NCI-H1436 treated with DMSO at 0.1 percent for 48 hours (cell line): ENCODE measurements around the gene TTC23.
"Not testable (repeated sequence)": the region's sequence is repeated elsewhere in the genome, so short reads cannot be mapped to it uniquely, and the experiment has no call there.

Experiments used
- DNase-seq: peaks from one replicate; lab custom pipeline; 2025; lab: John Stamatoyannopoulos, UW

Gene TTC23

GRCh38 chr15:99197856-99198255 lies 51.5 kb downstream of the TTC23 start:
- no peak for DNase-seq

DNA sequence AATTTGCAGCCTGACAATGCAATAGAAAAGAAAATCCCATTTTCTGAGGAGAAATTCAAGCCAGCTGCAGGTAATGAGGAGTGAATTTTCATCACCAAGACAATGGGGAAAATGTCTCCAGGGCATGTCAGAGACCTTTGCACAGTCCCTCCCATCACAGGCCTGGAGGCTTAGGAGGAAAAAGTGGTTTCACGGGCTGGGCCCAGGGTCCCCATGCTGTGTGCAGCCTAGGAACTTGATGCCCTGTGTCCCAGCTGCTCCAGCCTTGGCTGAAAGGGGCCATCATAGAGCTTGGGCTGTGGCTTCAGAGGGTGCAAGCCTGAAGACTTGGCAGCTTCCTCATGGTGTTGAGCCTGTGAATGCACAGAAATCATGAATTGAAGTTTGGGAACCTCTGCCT lies 57.2 kb downstream of the TTC23 start:
- DNase-seq = not testable (repeated sequence)

DNA sequence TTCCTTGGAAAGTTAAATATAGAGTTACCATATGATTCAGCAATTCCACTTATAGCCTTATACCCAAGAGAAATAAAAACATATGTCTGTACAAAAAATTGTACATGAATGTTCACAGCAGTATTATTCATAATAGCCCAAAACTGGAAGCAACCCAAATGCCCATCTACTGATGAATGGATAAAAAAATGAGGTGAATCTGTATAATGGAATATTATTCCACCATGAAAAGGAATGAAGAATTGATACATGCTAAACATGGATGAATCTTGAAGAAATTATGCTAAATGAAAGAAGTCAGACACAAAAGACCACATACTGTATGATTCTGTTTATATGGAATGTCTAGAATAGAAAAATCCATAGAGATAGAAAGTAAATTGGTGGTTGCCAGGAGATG lies 61.4 kb downstream of the TTC23 start:
- no peak for DNase-seq

- no peak for DNase-seq
Measured at GRCh38 chr15:99185414-99186130, 63.8 kb downstream of the TTC23 start.

DNA sequence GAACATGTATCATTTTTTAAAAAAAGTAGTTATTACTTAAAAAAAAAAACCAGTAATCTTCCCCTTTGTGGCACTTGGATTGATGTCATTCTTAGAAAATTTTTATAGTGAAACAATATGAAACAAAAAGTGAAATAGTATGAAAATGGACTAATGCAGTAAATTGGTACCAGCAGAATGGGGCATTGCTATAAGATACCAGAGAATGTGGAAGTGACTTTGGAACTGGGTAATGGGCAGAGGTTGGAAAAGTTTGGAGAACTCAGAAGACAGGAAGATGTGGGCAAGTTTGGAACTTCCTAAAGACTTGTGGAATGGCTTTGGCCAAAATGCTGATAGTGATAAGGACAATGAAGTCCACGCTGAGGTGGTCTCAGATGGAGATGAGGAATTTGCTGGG lies 66.6 kb downstream of the TTC23 start:
- DNase-seq = no peak

DNA sequence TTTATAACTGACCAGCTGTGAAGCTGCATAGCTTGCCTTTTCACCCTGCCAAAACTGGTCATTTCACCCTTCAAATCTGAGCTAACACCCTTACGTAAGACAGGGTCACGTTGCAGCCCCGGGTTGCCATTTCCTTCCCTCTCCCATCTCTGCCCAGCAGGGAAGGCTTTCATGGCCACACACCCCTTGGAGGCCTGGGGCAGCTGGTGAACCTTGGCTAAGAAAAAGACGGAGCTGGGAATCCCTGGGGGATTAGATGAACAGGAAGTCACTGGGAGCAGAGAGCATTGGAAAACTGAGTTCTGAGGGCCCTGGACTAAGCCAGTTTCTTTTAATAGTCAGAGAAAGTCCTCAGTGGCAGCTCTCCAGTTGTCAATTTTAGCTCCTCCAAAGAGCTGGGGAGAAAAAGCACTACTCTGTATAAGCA lies 67.8 kb downstream of the TTC23 start:
- no peak for DNase-seq

DNA sequence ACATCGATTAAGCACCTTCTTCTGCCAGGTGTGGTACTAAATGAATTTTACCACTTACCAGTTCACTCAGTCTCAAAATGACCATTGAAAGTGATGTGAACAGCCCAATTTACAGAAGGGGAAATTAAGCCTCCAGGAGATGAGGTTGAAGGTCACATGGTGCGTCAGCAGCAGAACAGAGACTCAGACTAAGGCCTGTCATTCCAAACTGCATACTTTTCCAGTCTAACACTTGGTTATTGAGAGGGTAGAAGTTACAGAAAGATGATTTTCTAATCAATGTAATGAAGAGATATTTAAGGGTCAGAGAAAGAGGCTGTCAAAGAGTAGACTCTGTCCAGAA lies 68.4 kb downstream of the TTC23 start:
- DNase-seq = no peak

GRCh38 chr15:99180086-99180963 lies 69.1 kb downstream of the TTC23 start:
- DNase-seq = no peak

DNA sequence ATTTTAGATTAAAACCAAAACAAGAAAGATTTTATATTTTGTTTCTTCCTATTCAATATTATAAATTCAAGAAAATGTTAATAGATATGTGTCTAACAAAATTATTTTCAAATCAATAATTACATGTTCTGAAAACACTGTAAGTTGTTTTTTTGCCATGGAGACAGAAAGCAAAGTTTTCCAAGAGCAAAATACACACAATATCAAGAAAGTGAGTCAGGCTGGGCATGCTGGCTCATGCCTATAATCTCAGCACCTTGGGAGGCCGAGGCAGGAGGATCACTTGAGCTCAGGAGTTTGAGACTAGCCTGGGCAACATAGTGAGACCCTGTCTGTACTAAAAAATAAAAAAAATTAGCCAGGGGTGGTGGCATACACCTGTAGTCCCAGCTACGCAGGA lies 71.7 kb downstream of the TTC23 start:
- DNase-seq = no peak

- no peak for DNase-seq
Measured at GRCh38 chr15:99176757-99177156, 72.6 kb downstream of the TTC23 start.

GRCh38 chr15:99174567-99175395 lies 74.6 kb downstream of the TTC23 start:
- no peak for DNase-seq

- no peak for DNase-seq
Measured at GRCh38 chr15:99172989-99173388, 76.4 kb downstream of the TTC23 start.

GRCh38 chr15:99172171-99172570 lies 77.2 kb downstream of the TTC23 start:
- no peak for DNase-seq

DNA sequence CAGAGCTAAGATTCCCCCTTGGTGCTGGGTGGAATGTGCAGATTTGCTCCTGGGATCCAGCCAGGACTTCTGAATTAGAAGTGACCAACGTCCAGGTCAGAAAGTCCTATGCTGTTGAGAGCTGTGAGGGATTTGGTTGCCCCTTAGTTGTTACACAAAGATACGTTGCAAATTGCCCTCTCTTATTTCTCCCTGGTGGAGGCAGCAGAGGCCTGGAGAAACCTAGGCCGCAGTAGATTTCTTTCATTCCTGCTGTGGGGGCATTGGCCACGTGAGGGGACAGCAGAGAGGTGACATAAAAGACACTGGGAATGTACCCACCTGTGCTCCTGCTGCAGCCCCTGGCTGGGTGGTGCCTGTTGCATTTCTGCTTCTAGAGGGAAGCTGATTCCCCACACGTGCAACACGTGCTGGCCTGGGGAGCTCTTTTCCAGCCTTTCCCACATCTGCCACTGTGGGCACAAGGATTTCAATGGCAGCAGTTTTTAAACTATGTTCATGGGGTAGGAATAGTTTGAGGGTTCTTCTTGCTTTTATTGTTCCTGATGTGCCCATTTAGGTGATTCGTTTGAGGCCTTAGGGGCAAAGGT lies 78.8 kb downstream of the TTC23 start:
- no peak for DNase-seq

DNA sequence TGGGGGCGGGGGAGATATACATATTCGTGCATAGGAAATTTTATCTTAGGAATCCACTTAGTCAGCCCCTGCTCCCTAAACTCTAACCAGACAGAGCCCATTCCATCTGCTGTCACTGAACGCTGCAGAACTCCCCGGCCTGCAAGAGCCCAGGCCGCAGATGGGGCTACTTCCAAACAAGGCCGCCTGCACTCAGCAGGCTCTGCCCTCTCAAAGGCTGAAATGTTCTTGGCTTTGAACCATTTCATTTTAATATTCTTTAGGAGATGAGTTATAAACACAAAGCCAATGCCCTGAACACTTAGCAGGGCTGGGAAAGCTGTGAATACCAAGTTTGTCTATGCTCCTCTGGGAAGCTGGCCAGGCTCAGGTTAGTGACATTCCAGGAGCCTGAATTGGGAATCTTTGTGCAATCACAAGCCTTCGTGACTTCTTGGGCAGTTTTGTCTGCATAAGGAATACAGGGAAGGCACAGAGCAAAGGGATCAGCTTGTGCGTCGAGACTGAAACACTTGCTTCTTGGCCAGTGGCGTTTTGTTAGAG lies 79.5 kb downstream of the TTC23 start:
- no peak for DNase-seq

DNA sequence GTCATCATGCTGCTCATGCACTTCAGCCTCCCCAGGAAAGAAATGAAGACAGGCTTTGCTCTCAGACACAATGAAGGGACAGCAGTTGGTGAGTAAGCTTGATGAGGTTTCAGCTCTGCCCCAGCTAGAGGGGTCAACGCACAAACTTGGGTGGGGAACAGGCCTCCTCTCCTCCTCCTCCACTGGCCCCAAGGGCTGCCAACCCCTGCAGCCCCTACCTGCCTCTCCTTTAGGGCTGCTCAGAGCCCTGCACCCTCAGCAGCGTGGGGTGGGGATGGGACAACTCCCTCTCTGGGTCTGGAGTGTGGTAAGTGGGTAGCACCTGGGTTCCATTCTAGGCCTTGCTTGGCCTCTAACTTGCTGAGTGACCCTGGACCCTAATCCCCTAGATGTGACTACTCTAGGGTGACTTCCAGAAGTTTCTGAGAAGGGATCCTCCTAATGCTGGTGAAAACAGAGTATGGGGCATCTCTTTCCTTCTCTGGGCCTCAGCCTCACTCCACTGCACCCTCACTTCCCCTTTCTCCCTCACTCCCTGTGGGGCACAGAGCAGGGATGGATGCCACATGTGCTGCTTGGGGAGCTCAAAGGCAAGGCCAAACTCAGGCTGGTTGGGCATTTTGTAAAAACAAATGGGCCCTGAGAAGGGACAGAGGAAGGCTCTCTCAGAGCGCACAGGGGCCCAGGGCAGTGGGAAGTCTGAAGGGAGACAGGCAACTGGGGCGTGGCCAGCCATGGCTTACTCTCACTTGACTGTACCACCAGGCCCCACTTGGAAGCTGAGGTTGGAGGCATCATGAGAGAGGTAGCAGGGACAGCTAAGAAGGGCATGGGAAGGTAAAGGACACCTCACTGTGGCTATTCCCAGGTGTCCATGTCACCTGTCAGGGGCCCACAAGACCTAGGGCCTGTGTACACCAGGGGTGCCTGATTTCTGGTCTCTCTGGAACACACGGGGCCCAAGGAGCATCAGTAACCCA lies 80.5 kb downstream of the TTC23 start:
- no peak for DNase-seq

DNA sequence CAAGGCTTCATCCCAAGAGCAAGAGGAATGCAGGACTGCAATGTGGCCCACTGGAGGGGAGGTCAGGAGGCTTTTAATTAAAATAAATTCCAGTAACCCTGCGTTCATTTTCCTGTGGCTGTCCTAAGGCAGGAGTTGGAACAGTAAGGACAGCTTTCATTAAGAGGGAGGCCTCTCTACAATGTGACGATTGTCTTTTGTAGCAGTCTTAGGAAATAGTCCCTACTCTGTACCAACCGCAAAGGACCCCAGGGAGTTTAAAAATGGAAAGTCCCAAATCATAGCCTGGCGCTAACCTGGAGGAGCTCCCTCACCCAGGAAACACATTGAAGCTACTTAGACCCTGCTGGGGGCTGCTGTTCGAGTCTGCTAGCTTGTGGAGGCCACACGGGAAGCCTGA lies 81.7 kb downstream of the TTC23 start:
- DNase-seq = no peak

GRCh38 chr15:99167201-99167600 lies 82.2 kb downstream of the TTC23 start:
- DNase-seq = no peak

- DNase-seq = no peak
Measured at GRCh38 chr15:99165956-99166689, 83.3 kb downstream of the TTC23 start.
